ENCODE data around the gene BCL2L2. TPM values are rescaled to one million over a fixed set of nuclear protein-coding genes. Genes with fewer than 3 reads are reported as not detected.

BCL2L2 gene
- total RNA-seq, 2 experiments from 2014 or later = 1.1 to 1.3 TPM

DNA sequence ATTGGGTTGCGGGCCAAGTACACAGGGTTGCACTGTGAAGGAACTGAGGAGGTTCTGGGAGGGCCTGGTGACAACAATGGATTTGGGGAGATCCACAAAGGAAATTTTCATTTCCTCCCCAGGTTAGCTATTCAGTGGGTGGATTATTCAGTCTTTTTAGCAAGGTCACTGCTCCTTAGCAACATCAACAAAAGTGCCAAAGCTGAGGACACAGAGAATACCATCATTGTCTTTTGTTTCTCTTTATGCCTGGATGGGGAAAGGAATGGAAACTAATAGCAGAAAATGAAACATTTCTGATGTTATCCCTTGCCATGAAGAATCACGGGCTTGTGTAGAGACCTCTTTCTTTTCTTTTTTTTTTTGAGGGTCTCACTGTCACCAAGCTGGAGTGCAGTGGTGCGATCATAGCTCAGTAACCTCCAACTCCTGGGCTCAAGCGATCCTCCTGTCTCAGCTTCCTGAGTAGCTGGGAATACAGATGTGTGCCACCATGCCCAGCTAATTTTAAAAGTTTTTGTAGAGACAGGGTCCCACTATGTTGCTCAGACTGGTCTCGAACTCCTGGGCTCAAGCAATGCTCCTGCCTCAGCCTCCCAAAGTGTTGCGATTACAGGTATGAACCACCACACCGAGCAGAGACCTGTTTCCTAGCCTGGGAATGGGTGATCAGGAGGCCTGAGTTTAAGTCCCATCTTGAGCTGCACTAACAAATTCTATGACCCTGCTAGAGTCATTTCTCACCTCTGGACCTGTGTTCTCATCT is 10.4 kb upstream of the BCL2L2 start:
- no peaks in the 10 kb centered on the region for H3K27me3 Mint-ChIP-seq
- ChIA-PET POLR2A (interaction anchor here (1.0 to 1.7 kb wide), 3 partner anchors 10 to 27 kb away, joined by 3 to 6 read pairs (median 4); partner anchors contain the start of genes HOMEZ and PABPN1), CTCF (interaction anchor here (1.0 to 3.5 kb wide), 9 partner anchors 9 to 227 kb away, joined by 3 to 18 read pairs (median 6); partner anchors contain the start of genes HOMEZ and PABPN1)
- no peak overlapping the region for H3K4me3 Mint-ChIP-seq
- intact Hi-C loops (cut with micrococcal nuclease) = loop anchor here (5.0 kb wide), 1 partner anchor 174 kb away; no protein-coding TSS in a partner anchor
- no peak overlapping the region for H3K27ac Mint-ChIP-seq
- H3K9me3 Mint-ChIP-seq = no peaks in the 10 kb centered on the region
- ATAC-seq (no peak), DNase-seq (no peak)
- H3K36me3 Mint-ChIP-seq (ENCODE audit: low read depth) = peaks cover 34% of the 10 kb centered on the region
- peaks cover 23% of the 10 kb centered on the region for H3K4me1 Mint-ChIP-seq (ENCODE audit: low read depth)
- TF ChIP-seq, protein P1, sequence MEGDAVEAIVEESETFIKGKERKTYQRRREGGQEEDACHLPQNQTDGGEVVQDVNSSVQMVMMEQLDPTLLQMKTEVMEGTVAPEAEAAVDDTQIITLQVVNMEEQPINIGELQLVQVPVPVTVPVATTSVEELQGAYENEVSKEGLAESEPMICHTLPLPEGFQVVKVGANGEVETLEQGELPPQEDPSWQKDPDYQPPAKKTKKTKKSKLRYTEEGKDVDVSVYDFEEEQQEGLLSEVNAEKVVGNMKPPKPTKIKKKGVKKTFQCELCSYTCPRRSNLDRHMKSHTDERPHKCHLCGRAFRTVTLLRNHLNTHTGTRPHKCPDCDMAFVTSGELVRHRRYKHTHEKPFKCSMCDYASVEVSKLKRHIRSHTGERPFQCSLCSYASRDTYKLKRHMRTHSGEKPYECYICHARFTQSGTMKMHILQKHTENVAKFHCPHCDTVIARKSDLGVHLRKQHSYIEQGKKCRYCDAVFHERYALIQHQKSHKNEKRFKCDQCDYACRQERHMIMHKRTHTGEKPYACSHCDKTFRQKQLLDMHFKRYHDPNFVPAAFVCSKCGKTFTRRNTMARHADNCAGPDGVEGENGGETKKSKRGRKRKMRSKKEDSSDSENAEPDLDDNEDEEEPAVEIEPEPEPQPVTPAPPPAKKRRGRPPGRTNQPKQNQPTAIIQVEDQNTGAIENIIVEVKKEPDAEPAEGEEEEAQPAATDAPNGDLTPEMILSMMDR (IDR thresholded peaks at IDR 0.05) = no peak

DNA sequence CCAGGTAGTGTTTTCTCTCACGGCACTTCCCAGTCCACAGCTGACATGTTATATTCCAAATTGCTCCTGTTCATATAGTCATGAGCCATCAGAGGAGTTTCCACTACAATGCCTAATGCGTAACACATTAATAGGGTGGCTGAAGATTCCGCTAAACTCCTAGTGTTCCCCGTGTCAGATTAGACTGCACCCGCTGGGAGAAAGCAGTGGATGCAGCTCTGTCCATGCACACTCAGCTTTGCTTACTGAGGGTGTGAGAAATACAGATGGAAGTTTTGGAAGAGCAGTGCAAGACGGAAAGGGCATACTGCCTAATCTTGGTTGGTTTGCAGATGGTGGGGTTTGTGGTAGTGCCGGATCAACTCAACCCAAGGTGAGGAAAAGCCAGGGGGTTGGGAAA is 9.5 kb upstream of the BCL2L2 start:
- Mint-ChIP-seq H3K27ac (no peak overlapping the region), H3K27me3 (no peaks in the 10 kb centered on the region), H3K9me3 (no peaks in the 10 kb centered on the region), H3K4me1 (ENCODE audit: low read depth) (peaks cover 23% of the 10 kb centered on the region), H3K36me3 (ENCODE audit: low read depth) (peaks cover 36% of the 10 kb centered on the region), H3K4me3 (no peak overlapping the region)
- ChIA-PET POLR2A (interaction anchor here (0.8 to 1.7 kb wide), 5 partner anchors 12 to 39 kb away, joined by 3 to 7 read pairs (median 4); partner anchors contain the start of gene PABPN1), CTCF (interaction anchor here (1.0 to 3.5 kb wide), 5 partner anchors 10 to 176 kb away, joined by 3 to 18 read pairs (median 8); partner anchors contain the start of genes HOMEZ and PABPN1)
- intact Hi-C loops (cut with micrococcal nuclease) = loop anchor here (5.0 kb wide), 1 partner anchor 175 kb away; no protein-coding TSS in a partner anchor
- DNase-seq (no peak), ATAC-seq (no peak)
- TF ChIP-seq, protein P1 (IDR thresholded peaks at IDR 0.05) = no peak

DNA sequence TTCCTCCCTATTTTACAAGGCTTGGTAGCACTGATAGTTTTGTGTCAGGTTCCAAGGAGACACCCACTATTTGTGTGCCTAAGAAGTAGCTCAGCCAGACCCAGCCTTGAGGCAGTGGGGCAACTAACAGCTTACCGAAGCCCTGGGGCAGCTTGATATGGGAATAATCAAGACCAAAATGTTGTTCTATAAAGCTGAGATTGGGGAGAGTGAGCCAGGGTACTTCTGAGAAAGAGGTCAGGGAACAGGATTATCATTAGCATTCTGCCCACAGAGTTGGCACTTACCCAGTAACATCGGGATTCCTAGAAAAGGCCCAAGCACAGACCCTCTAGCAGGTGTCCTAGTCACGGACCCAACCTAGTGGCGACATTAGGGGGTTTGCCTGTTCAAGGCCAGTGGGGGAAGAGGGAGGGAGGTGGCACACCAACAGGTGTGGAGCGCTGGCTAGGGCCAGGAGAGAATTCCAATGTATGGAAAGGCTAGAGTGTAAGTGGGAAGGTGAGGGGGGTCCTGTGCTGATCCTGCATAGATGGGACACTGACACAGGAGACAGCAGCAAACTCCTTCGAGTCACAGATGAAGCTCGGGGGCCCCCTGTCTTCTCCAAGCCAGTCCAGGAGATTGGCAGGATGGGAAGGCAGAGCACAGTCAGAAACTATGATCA is 8.9 kb upstream of the BCL2L2 start:
- ChIA-PET CTCF (interaction anchor here (1.0 to 3.5 kb wide), 6 partner anchors 9 to 177 kb away, joined by 3 to 18 read pairs (median 4); partner anchors contain the start of genes HOMEZ and PABPN1), POLR2A (interaction anchor here (0.8 to 1.7 kb wide), 4 partner anchors 13 to 40 kb away, joined by 3 to 7 read pairs (median 4); partner anchors contain the start of gene PABPN1)
- peak overlapping the region; percentile 30 for H3K27ac Mint-ChIP-seq
- no peaks in the 10 kb centered on the region for H3K9me3 Mint-ChIP-seq
- no peak overlapping the region for H3K4me3 Mint-ChIP-seq
- DNase-seq (no peak), ATAC-seq (no peak)
- peaks cover 23% of the 10 kb centered on the region for H3K4me1 Mint-ChIP-seq (ENCODE audit: low read depth)
- H3K27me3 Mint-ChIP-seq = no peaks in the 10 kb centered on the region
- intact Hi-C loops (cut with micrococcal nuclease) = loop anchor here (5.0 kb wide), 1 partner anchor 175 kb away; no protein-coding TSS in a partner anchor
- TF ChIP-seq, protein P1 (IDR thresholded peaks at IDR 0.05) = no peak
- H3K36me3 Mint-ChIP-seq (ENCODE audit: low read depth) = peaks cover 39% of the 10 kb centered on the region

GRCh38 chr14:23299211-23299957 is 7.2 kb upstream of the BCL2L2 start:
- no peaks in the 10 kb centered on the region for H3K9me3 Mint-ChIP-seq
- ChIA-PET CTCF (interaction anchor here (1.8 to 7.1 kb wide), 2 partner anchors 21 to 178 kb away, joined by 8 to 78 read pairs; partner anchors contain the start of gene PABPN1), POLR2A (interaction anchor here (4.5 kb wide), 1 partner anchor 10 kb away, joined by 23 read pairs; no protein-coding TSS in a partner anchor)
- H3K36me3 Mint-ChIP-seq (ENCODE audit: low read depth) = peaks cover 39% of the 10 kb centered on the region
- intact Hi-C loops (cut with micrococcal nuclease) = loop anchor here (5.0 kb wide), 1 partner anchor 177 kb away; no protein-coding TSS in a partner anchor
- DNase-seq (no peak), ATAC-seq (no peak)
- TF ChIP-seq, protein P1 (IDR thresholded peaks at IDR 0.05) = peak; percentile 30
- H3K27me3 Mint-ChIP-seq = no peaks in the 10 kb centered on the region
- H3K4me1 Mint-ChIP-seq (ENCODE audit: low read depth) = peaks cover 29% of the 10 kb centered on the region
- peak overlapping the region; percentile 92 for H3K4me3 Mint-ChIP-seq
- peak overlapping the region; percentile 55 for H3K27ac Mint-ChIP-seq

All from activated CD8-positive, alpha-beta T cell treated with anti-CD3 and anti-CD28 coated beads for 36 hours (primary cell).